ENCODE results near the gene BGN.

- TF ChIP-seq CTCF (conservative IDR thresholded peaks at IDR 0.05; ENCODE audit: low read length) (no peak), EZH2phosphoT487 (IDR thresholded peaks at IDR 0.05; ENCODE audit: borderline replicate concordance, low read depth, low read length) (no peak)
Observed at GRCh38 chrX:153491351-153491914, 3.3 kb upstream of the BGN start.
